T-helper 1 cell (primary cell): Measurements from ENCODE around the gene CCR5.

Experiments
- DNase-seq, 5 donors: peaks; one replicate each; pipeline ENCODE4 v3.0.0-alpha.2; 2012 to 2020

The CCR5 gene

GRCh38 chr3:46409739-46410489, 39.2 kb downstream of the CCR5 start:
- no peak for DNase-seq

- DNase-seq: no peak
Measured at GRCh38 chr3:46410669-46411068, 39.9 kb downstream of the CCR5 start.

GRCh38 chr3:46411271-46411670, 40.5 kb downstream of the CCR5 start:
- DNase-seq: no peak

- no peak for DNase-seq
Measured at GRCh38 chr3:46412786-46413298, 42.1 kb downstream of the CCR5 start.

- no peak for DNase-seq
Measured at GRCh38 chr3:46413951-46414350, 43.2 kb downstream of the CCR5 start.

GRCh38 chr3:46414739-46415138, 44.0 kb downstream of the CCR5 start:
- DNase-seq: no peak

- DNase-seq: no peak
Measured at GRCh38 chr3:46416125-46416810, 45.5 kb downstream of the CCR5 start.

- no peak for DNase-seq
Measured at GRCh38 chr3:46416811-46417510, 46.2 kb downstream of the CCR5 start.

- no peak for DNase-seq
Measured at GRCh38 chr3:46417841-46418611, 47.3 kb downstream of the CCR5 start.

- no peak for DNase-seq
Measured at GRCh38 chr3:46419816-46420215, 49.1 kb downstream of the CCR5 start.

GRCh38 chr3:46420931-46421330, 50.2 kb downstream of the CCR5 start:
- DNase-seq: no peak

GRCh38 chr3:46422617-46423016, 51.9 kb downstream of the CCR5 start:
- DNase-seq: no peak

- DNase-seq: no peak
Measured at GRCh38 chr3:46423588-46423987, 52.8 kb downstream of the CCR5 start.
